GM21447 (cell line): ENCODE results near the gene SMIM41.

Experiments used
- ATAC-seq: cut with Tn5 transposase; IDR thresholded peaks from one replicate; pipeline ENCODE4 v1.9.1; 2021; ENCODE audit not compliant: unreplicated experiment

The SMIM41 gene

GRCh38 chr12:52120951-52121823 lies 41.7 kb downstream of the SMIM41 start:
- no peak for ATAC-seq

GRCh38 chr12:52121824-52122539 lies 42.5 kb downstream of the SMIM41 start:
- no peak for ATAC-seq

- ATAC-seq: no peak
These were observed 43.0 kb downstream of the SMIM41 start for GRCh38 chr12:52122540-52122871.

- ATAC-seq: no peak
These were observed 43.4 kb downstream of the SMIM41 start for GRCh38 chr12:52122904-52123303.

GRCh38 chr12:52123487-52124186 lies 44.1 kb downstream of the SMIM41 start:
- ATAC-seq: no peak

- ATAC-seq: no peak
These were observed 46.0 kb downstream of the SMIM41 start for GRCh38 chr12:52125476-52125900.

GRCh38 chr12:52126050-52126604 lies 46.6 kb downstream of the SMIM41 start:
- ATAC-seq: no peak

GRCh38 chr12:52126605-52127578 lies 47.4 kb downstream of the SMIM41 start:
- ATAC-seq: no peak

GRCh38 chr12:52127683-52128450 lies 48.4 kb downstream of the SMIM41 start:
- ATAC-seq: no peak

GRCh38 chr12:52130711-52131110 lies 51.2 kb downstream of the SMIM41 start:
- no peak for ATAC-seq

GRCh38 chr12:52132754-52133161 lies 53.3 kb downstream of the SMIM41 start:
- no peak for ATAC-seq

GRCh38 chr12:52137746-52138145 lies 58.2 kb downstream of the SMIM41 start:
- no peak for ATAC-seq

GRCh38 chr12:52139147-52139546 lies 59.6 kb downstream of the SMIM41 start:
- no peak for ATAC-seq

- ATAC-seq: no peak
These were observed 60.1 kb downstream of the SMIM41 start for GRCh38 chr12:52139579-52140062.

- no peak for ATAC-seq
These were observed 61.8 kb downstream of the SMIM41 start for GRCh38 chr12:52141306-52141705.

- no peak for ATAC-seq
These were observed 62.4 kb downstream of the SMIM41 start for GRCh38 chr12:52141875-52142274.

- no peak for ATAC-seq
These were observed 62.9 kb downstream of the SMIM41 start for GRCh38 chr12:52142431-52142830.

GRCh38 chr12:52144512-52145227 lies 65.2 kb downstream of the SMIM41 start:
- ATAC-seq: no peak
